Keratinocyte (primary cell): Measurements from ENCODE around the gene OR2B6. TPM values are rescaled to one million over a fixed set of nuclear protein-coding genes. Genes with fewer than 3 reads are reported as not detected.

Experiments used
- DNase-seq: peaks from one replicate; pipeline ENCODE4 v3.0.0-alpha.2; 2011; ENCODE audit warnings: low read depth, missing footprints, low spot score
- FAIRE-seq: peaks from 2 replicates; lab custom pipeline; 2011; peaks lifted over from hg19 to GRCh38; lab: Jason Lieb, UNC
- H2AFZ ChIP-seq: 2 replicates; pipeline ENCODE4 v1.6.0; 2012; ENCODE audit warnings: low read length, control low read depth, inconsistent platforms; ENCODE audit not compliant: control insufficient read depth
- H3K27ac ChIP-seq: 2 replicates; pipeline ENCODE4 v1.5.1; 2011; ENCODE audit warnings: low read length; ENCODE audit not compliant: control insufficient read depth, insufficient read depth
- H3K27me3 ChIP-seq: 3 replicates; pipeline ENCODE4 v1.6.0; 2011; ENCODE audit warnings: low read length; ENCODE audit not compliant: control insufficient read depth, insufficient read depth; ENCODE audit errors: extremely low read depth
- H3K36me3 ChIP-seq, 2 experiments: 2 replicates in 1 of 2; 3 replicates in 1 of 2; pipeline ENCODE4 v1.5.1; 2011; ENCODE audit warnings: low read length in 2 of 2, mild to moderate bottlenecking in 1 of 2; ENCODE audit not compliant: control insufficient read depth in 2 of 2, insufficient read depth in 2 of 2; ENCODE audit errors: extremely low read depth in 1 of 2
- H3K4me1 ChIP-seq: 3 replicates; pipeline ENCODE4 v1.5.1; 2011; ENCODE audit warnings: low read length; ENCODE audit not compliant: control insufficient read depth, insufficient read depth; ENCODE audit errors: extremely low read depth
- H3K4me2 ChIP-seq: 3 replicates; pipeline ENCODE4 v1.6.0; 2011; ENCODE audit warnings: low read depth, low read length; ENCODE audit not compliant: control insufficient read depth, insufficient read depth; ENCODE audit errors: extremely low read depth
- H3K4me3 ChIP-seq, 3 experiments: fragments of 200-600 bp in 1 of 3; sonication (generic) in 1 of 3; 2 replicates in 2 of 3; 3 replicates in 1 of 3; pipeline ENCODE4 v1.5.1; 2011 to 2016; ENCODE audit warnings: low read length in 3 of 3, mild to moderate bottlenecking in 3 of 3, control low read depth in 2 of 3, inconsistent platforms in 1 of 3, low read depth in 1 of 3, mixed read lengths in 1 of 3, mixed run types in 1 of 3, moderate library complexity in 1 of 3; ENCODE audit not compliant: control insufficient read depth in 2 of 3, insufficient read depth in 2 of 3; ENCODE audit errors: extremely low read depth in 1 of 3
- H3K79me2 ChIP-seq: 2 replicates; pipeline ENCODE4 v1.6.0; 2012; ENCODE audit warnings: low read length; ENCODE audit not compliant: control insufficient read depth, insufficient read depth
- H3K9ac ChIP-seq: 3 replicates; pipeline ENCODE4 v1.6.0; 2011; ENCODE audit warnings: low read length; ENCODE audit not compliant: control insufficient read depth, insufficient read depth; ENCODE audit errors: extremely low read depth
- H3K9me1 ChIP-seq: 3 replicates; pipeline ENCODE4 v1.6.0; 2011; ENCODE audit warnings: low read length; ENCODE audit not compliant: control insufficient read depth, insufficient read depth; ENCODE audit errors: extremely low read depth
- H3K9me3 ChIP-seq: 2 replicates; pipeline ENCODE4 v1.5.1; 2012; ENCODE audit warnings: low read depth, low read length; ENCODE audit not compliant: control insufficient read depth
- H4K20me1 ChIP-seq: 3 replicates; pipeline ENCODE4 v1.6.0; 2011; ENCODE audit warnings: low read length; ENCODE audit not compliant: control insufficient read depth, insufficient read depth; ENCODE audit errors: extremely low read depth
- EZH2 ChIP-seq: IDR thresholded peaks from one replicate; pipeline ENCODE4 v1.6.1; 2012; ENCODE audit warnings: inconsistent platforms, mild to moderate bottlenecking, low read length, moderate library complexity
- dilution Hi-C: fragments of 300-500 bp; cut with MboI; formaldehyde crosslinking; loops from one replicate; pipeline ENCODE4 v1.7.0; 2020; ENCODE audit warnings: low sequenced_read_pairs; ENCODE audit not compliant: extremely low pct_ligation_motif_present
- polyA plus RNA-seq, 5 experiments: library from polyadenylated mRNA; depleted of rRNA in 3 of 5; stranded (reverse) in 3 of 5; stranded (forward) in 1 of 5; unstranded in 1 of 5; fragments of >200 nt; gene quantifications; 1 replicate in 1 of 5; 2 replicates in 3 of 5; 3 replicates in 1 of 5; pipeline versions ENCODE4 v1.2.1 to v1.2.3, GENCODE V29; 2011 to 2012; ENCODE audit warnings: missing spikeins in 2 of 5, low read depth in 1 of 5, low replicate concordance in 1 of 5
- TF ChIP-seq, protein P1 (sequence below), 3 experiments: IDR thresholded peaks in 1 of 3; conservative IDR thresholded peaks in 1 of 3; optimal IDR thresholded peaks in 1 of 3; 2 replicates in 2 of 3; 3 replicates in 1 of 3; pipeline versions ENCODE3 to v1.5.1; 2011; ENCODE audit warnings: low read length in 3 of 3, mild to moderate bottlenecking in 3 of 3, moderate library complexity in 2 of 3, control low read depth in 1 of 3, inconsistent platforms in 1 of 3; ENCODE audit not compliant: insufficient read depth in 2 of 3; ENCODE audit errors: extremely low read depth in 1 of 3

Gene OR2B6
- polyA plus RNA-seq, 1 donor (not counting 4 experiments of a cell fraction or from before 2014, with no cell fraction given): not detected

DNA sequence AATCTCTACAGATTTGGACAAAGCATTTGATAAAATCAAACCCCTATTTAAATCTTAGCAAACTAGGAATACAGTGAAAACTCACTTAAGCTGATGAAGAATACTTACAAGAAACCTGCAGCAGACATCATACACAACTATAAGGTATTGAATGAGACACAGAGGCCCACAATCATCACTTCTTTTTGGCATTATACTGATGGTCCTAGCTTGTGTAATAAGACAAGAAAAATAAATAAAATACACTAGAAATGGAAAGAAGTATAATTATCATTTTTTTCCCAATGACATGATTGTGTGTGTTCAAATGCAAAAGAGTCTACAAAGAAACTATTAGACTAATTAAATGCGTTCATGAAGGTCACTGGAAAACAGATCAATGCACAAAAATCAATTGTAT is 8.8 kb upstream of the OR2B6 start:
- no peak overlapping the region for H3K4me2 ChIP-seq
- no peaks in the 10 kb centered on the region for H3K36me3 ChIP-seq
- no peaks in the 10 kb centered on the region for H3K9me1 ChIP-seq
- H4K20me1 ChIP-seq: no peaks in the 10 kb centered on the region
- FAIRE-seq (no peak), DNase-seq (no peak)
- peaks cover 4% of the 10 kb centered on the region for H3K27me3 ChIP-seq
- no peaks in the 10 kb centered on the region for H3K79me2 ChIP-seq
- no peak overlapping the region for H3K27ac ChIP-seq
- H3K4me3 ChIP-seq: no peak overlapping the region
- H3K9ac ChIP-seq: no peak overlapping the region
- no peak overlapping the region for H2AFZ ChIP-seq
- no peaks in the 10 kb centered on the region for H3K9me3 ChIP-seq
- H3K4me1 ChIP-seq: no peaks in the 10 kb centered on the region
- TF ChIP-seq, protein P1, sequence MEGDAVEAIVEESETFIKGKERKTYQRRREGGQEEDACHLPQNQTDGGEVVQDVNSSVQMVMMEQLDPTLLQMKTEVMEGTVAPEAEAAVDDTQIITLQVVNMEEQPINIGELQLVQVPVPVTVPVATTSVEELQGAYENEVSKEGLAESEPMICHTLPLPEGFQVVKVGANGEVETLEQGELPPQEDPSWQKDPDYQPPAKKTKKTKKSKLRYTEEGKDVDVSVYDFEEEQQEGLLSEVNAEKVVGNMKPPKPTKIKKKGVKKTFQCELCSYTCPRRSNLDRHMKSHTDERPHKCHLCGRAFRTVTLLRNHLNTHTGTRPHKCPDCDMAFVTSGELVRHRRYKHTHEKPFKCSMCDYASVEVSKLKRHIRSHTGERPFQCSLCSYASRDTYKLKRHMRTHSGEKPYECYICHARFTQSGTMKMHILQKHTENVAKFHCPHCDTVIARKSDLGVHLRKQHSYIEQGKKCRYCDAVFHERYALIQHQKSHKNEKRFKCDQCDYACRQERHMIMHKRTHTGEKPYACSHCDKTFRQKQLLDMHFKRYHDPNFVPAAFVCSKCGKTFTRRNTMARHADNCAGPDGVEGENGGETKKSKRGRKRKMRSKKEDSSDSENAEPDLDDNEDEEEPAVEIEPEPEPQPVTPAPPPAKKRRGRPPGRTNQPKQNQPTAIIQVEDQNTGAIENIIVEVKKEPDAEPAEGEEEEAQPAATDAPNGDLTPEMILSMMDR (optimal IDR thresholded peaks at IDR 0.05 in 1 of 3, IDR thresholded peaks at IDR 0.05 in 1 of 3, conservative IDR thresholded peaks at IDR 0.05 in 1 of 3; ENCODE audit: extremely low read depth in 1 of 3, insufficient read depth in 2 of 3, low read length in 3 of 3): no peak
- dilution Hi-C loops: no loop called here

DNA sequence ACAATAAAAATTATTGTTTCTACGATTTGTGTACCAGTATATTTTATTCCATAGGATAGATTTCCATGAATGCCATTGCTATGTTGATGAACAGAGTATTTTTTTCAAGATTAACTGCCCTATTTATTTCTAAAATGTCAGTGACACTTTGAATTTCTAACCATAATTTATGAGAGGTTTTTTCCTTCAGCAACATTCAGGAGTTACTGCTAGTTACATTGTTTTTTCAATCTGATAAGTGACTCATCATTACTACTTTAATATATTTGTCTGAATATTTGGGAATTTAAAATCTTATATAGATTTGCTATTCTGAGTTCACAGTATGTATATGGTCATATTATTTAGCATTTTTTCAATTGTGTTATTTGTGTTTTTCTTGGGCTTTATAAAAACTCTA is 6.0 kb upstream of the OR2B6 start:
- TF ChIP-seq, protein P1 (optimal IDR thresholded peaks at IDR 0.05 in 1 of 3, IDR thresholded peaks at IDR 0.05 in 1 of 3, conservative IDR thresholded peaks at IDR 0.05 in 1 of 3; ENCODE audit: extremely low read depth in 1 of 3, insufficient read depth in 2 of 3, low read length in 3 of 3): no peak
- TF ChIP-seq EZH2: no peak
- Histone ChIP-seq H2AFZ (no peak overlapping the region), H4K20me1 (no peaks in the 10 kb centered on the region), H3K9me3 (no peaks in the 10 kb centered on the region), H3K79me2 (no peaks in the 10 kb centered on the region), H3K9me1 (no peaks in the 10 kb centered on the region), H3K4me3 (no peak overlapping the region), H3K27ac (no peak overlapping the region), H3K27me3 (peaks cover 9% of the 10 kb centered on the region), H3K36me3 (no peaks in the 10 kb centered on the region), H3K9ac (no peak overlapping the region), H3K4me2 (no peak overlapping the region), H3K4me1 (no peaks in the 10 kb centered on the region)
- dilution Hi-C loops: no loop called here
- DNase-seq (no peak), FAIRE-seq (no peak)
